Caki2 (cell line): Measurements from ENCODE around the gene ITGAV. TPM values are rescaled to one million over a fixed set of nuclear protein-coding genes. Genes with fewer than 3 reads are reported as not detected.

Experiments
- DNase-seq: peaks from one replicate; pipeline ENCODE4 v3.0.0-alpha.2; 2015; ENCODE audit warnings: low read depth
- in situ Hi-C: cut with HindIII; loops from 2 replicates; pipeline ENCODE4 v1.10.0; 2016; ENCODE audit warnings: low sequenced_read_pairs, low pct_unique_long_range_greater_than_20kb, mixed read lengths
- total RNA-seq: library from RNA; depleted of rRNA; stranded (reverse); fragments of >200 nt; shearing (Covaris generic); gene quantifications from 2 replicates; pipeline ENCODE4 v1.2.3, GENCODE V29; 2014; ENCODE audit warnings: low replicate concordance

ITGAV gene
- total RNA-seq, 1 experiment from 2014 or later = 155 TPM

GRCh38 chr2:186695081-186695756 lies 105.4 kb downstream of the ITGAV start:
- in situ Hi-C loops = no loop called here
- no peak for DNase-seq

DNA sequence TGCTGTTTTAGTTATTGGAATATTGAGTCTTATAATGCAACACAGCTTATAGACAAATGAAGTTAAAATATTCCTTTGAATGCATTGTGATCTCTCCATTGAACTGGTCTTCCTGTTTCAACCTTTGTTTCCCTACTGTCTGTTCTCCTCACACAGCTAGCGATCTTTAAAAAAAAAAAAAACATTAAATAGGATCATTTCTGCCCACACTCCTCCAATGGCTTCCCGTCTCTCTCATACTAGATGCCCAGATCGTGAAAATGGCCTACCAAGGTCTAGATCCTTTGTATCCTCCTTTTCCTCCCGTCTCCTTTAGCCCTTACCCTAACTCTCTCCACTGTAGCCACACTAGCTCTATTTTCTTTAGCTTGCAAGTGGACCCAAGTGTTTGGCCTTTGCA lies 106.4 kb downstream of the ITGAV start:
- in situ Hi-C loops = no loop called here

DNA sequence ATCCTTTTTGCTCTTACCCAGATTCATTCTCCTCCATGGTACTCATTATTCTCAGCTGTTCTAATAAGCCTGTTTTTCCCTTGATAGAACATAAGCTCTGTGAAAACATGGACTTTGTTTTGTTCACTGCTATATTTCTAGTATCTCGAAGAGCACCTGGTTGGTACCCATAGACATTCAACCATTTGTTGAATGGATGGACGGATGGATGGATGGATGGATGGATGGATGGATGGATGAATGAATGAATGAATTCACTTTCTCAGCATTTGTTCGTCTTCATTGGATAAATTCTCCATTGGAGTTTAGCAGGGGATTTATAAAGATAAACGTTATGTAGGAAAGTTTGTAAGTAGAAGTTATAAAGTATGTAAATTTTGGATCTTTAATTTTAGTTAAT lies 106.9 kb downstream of the ITGAV start:
- DNase-seq = no peak
- in situ Hi-C loops = no loop called here

More for the DNA sequence above, 106.4 kb downstream of the ITGAV start:
- no peak for DNase-seq

GRCh38 chr2:186697536-186697935 lies 107.7 kb downstream of the ITGAV start:
- DNase-seq = no peak
- in situ Hi-C loops = no loop called here

DNA sequence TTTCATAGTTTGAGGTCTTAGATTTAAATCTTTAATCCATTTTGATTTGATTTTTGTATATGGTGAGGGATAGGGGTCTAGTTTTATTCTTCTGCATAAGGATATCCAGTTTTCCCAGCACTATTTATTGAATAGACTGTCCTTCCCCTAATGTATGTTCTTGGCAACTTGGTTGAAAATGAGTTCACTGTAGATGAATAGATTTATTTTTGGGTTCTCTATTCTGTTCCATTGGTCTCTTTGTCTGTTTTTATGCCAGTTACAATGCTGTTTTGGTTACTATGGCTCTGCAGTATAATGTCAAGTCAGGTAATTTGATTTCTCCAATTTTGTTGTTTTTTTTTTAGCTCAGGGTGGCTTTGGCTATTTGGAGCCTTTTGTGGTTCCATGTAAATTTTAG lies 109.9 kb downstream of the ITGAV start:
- in situ Hi-C loops = no loop called here
- no peak for DNase-seq

DNA sequence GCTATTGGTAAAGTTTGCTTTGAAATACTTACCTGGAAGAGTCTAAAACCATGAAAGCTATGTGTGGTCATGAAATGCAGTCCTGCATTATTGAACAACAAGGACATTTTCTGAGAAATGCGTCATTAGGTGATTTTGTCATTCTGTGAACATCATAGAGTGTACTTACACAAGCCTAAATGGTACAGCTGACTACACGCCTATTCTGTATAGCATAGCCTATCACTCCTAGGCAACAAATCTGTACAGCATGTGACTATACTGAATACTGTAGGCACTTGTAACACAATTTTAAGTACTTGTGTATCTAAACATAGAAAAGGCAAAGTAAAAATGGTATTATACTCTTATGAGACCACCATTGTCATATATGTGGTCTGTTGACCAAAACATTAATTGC lies 112.2 kb downstream of the ITGAV start:
- no peak for DNase-seq
- in situ Hi-C loops = no loop called here

DNA sequence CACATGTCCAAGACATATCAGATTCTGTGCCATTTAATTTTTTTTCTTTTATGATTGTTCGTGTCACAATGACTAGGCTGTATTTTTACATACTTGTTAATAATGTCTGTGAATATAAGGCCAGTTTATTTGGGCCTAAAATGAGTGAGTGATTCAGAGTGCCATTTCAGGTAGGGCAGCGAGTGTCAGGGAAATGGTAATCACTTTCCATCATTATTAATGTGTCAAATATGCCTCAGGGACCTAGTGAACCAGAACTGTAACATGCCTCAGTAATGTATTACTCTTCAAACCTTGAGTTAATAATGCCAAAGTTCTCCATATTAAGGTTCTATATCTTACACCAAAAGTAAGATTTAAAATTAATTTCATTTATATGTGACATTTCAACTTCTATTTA lies 112.6 kb downstream of the ITGAV start:
- DNase-seq = peak; percentile 11
- in situ Hi-C loops = no loop called here

DNA sequence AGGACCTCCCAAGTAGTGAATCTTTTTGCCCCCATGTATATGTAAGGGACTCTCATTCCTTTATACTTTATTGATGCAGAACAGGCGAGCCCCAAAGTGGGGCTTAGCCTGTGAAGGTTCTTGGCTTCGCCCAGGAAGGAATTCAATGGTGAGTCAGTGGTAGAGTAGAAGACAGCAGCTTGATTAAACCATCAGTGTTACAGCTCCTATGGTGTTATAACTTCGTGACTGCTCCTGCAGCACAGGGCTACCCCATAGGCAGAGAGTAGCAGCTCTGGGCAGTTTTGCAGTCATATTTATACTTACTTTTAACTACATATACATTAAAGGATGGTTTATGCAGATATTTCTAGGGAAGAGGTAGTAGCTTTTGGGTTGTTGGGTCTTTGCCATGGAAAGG lies 115.0 kb downstream of the ITGAV start:
- in situ Hi-C loops = no loop called here
- DNase-seq = no peak

DNA sequence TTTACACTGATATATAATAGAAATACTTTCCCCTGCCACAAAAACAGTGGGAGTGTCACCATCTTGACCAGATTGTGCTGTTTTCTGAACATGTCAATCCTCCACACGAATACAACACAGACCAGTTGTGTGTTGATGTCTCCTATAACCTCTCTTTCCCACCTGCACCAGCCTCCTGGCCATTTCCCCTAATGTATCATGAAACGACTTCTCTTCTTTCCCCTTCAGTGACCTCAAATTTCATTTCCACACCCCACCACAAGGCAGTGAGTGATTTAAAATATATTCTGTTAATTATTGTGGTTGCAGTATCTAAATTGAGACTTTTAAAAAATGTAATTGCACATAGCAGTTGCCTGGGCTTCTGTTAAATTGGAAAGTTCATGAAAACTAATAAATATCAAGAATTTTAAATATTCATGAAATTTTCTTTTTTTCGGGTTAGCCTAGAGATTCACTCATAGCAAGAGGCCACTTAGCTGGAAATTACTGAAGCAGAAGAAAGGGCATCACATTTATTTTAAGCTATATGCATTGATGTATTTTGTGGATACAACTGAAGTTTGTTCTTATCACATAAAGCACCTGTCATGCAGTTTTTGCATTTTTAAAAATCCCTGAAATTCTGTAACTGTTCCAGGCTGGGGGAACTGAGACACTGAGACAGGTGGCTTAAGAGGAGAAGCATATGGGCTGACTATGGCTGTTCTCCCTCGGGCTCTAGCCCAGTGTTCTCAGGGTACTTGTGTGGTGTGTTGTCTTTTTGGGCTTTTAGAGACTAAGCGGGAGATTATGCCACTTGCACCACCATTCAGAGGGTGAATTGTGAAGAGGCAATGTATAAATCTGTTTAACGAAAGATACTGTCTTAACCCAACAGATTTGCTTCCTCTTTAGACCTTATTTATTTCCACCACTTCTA lies 119.9 kb downstream of the ITGAV start:
- no peak for DNase-seq
- in situ Hi-C loops = no loop called here

DNA sequence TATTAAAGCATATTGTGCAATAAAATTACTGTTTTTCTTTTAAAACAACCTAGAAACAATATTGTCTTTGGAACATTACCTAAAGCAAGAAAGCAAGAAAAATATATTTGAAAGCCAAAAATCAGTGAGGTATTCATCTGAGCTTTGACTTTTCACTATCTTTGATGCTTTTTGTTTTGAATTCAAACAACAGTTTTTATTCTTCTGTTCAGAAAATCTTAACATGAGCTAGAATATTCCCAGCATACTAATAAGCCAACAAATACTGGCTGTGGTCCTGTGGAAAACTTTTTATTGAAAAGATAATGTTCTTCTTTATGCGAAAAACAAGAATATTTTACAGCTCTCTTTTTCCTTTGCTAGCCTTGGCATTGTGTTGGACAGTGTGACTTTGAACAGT lies 123.8 kb downstream of the ITGAV start:
- DNase-seq = no peak
- in situ Hi-C loops = no loop called here

DNA sequence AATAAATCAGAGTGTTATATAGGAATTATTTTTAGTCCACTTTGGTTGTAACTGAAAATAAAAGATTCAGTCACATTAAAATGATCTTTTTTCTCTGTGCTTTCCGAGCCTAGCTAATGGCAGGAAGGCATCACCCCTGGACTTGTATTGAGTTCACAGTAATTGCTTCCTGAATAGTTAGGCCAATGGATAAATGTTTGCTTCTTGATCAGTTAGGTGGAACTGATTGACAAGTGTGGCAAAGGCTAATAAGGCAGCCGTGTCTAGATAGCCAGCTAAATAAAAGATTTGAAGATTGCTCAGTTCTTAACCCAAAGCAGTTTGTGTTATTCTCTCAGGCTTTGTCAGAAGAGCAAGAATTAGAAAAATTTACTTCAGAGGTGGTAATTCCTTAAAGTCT lies 124.8 kb downstream of the ITGAV start:
- in situ Hi-C loops = no loop called here
- no peak for DNase-seq

GRCh38 chr2:186716004-186716403 lies 126.1 kb downstream of the ITGAV start:
- no peak for DNase-seq
- in situ Hi-C loops = no loop called here

DNA sequence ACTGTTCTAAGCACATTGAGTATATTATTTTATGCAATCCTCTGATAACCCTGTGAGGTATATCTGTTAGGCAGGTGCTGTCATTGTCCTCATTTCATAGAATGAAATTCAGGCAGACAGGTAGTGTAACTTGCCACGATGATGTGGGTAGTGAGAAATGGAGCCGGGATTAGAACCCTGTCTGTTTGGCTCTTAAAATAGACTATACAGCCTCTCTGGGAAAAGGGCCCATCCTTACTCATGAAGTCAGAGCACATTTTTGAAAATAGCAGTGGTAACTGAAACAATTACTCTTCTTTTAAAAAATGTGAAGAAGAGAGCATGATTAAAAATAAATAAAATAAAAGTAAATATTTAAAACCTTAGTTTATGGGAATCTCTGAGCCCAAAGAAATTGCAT lies 127.0 kb downstream of the ITGAV start:
- no peak for DNase-seq

GRCh38 chr2:186717320-186718007 lies 127.6 kb downstream of the ITGAV start:
- no peak for DNase-seq
- in situ Hi-C loops = no loop called here

More for the DNA sequence above, 127.0 kb downstream of the ITGAV start:
- in situ Hi-C loops = no loop called here

DNA sequence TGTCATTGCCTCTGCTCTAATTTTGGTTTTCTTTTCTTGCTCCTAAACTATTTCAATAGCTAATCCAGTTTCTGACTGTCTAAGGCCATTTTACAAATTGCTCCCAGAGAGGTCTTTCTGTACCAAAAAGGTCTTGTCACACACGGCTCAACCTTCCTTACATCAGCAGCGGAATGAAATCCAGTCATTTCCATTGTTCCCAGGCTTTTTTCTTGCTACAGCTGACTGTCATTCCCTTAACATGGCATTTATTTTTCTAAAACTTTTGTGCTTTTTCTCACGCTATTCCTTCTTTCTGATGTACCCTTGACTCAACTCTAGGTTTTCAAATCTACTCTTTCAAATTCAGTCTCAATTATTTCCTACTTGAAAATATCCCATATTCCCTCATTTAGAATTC lies 128.3 kb downstream of the ITGAV start:
- no peak for DNase-seq
- in situ Hi-C loops = no loop called here

- no peak for DNase-seq
- in situ Hi-C loops = no loop called here
Measured at GRCh38 chr2:186718903-186719302, 129.0 kb downstream of the ITGAV start.

DNA sequence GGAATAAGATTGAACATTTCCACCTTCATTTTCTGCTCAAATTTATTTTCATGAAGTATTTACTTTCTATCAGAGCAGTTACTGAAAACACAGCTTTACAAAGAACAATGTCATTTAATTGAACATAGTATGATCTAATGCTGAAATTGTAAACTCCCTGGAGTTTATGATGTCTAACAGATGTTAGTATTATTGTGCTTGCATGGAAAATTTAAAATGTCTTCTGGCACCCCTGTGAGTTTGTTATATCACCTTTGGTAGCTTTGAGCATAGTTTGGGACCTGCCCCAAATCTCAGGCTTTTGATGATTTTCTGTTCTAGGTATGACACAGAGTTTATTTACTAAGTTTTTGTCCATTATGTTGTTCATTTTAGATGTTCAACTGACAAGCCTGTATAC lies 132.1 kb downstream of the ITGAV start:
- DNase-seq = no peak
- in situ Hi-C loops = no loop called here

DNA sequence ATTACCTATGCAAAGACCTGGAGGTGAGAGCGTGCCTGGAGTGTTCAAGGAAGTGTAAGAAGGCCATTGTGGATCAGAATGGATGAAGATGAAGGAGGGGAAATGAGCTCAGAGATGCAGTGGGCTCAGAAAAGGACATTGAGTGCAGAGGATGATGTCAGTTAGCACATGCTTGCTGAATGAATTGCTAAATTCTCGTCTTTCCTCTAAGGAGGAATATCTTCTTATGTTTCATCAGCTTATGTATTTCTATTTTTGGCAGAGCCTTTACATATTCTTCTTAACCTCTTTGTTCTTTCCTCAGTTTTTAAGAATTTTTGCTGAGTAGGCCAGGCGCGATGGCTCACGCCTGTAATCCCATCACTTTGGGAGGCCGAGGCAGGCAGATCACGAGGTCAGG lies 134.9 kb downstream of the ITGAV start:
- no peak for DNase-seq
- in situ Hi-C loops = no loop called here

GRCh38 chr2:186725783-186726182 lies 135.9 kb downstream of the ITGAV start:
- in situ Hi-C loops = no loop called here
- no peak for DNase-seq
